ENCODE results near the gene TMEM121. TPM values are rescaled to one million over a fixed set of nuclear protein-coding genes. Genes with fewer than 3 reads are reported as not detected.

The TMEM121 gene
- total RNA-seq, 4 donors from 2014 or later: 0.48 to 0.96 TPM; not detected in 2

DNA sequence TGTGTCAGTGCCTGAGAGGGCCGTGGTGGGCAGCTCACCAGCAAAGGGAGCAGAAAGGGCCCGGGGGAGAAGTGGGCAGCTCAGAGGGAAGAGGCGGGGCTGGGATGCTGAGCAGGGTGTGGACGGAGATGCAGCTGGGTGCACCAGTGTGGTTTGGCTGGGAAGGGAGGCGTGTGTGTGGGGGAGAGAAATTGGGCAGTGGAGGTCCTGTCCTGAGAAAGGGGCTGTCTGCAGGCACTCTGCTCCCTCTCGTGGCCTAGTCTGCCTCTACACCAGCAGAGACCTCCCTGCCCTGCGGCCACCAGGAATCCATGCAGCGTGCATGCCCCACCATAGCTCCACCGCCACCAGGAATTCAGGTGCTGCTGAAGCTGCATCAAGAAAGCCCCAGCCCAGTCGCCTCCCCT is 6.4 kb downstream of the TMEM121 start:
- Histone ChIP-seq H3K4me3 (no peak overlapping the region), H3K4me1 (peaks cover 3 to 23% (median 17%) of the 10 kb centered on the region in 4 donors), H3K9me3 (no peaks in the 10 kb centered on the region), H3K27me3 (peaks cover 54% of the 10 kb centered on the region), H3K36me3 (no peaks in the 10 kb centered on the region), H3K27ac (no peak overlapping the region)
- no peak for DNase-seq
- intact Hi-C loops (cut with DNase I; ENCODE audit: low total_unique reads) (no loop called here), in situ Hi-C loops (cut with MboI; ENCODE audit: low pct_ligation_motif_present in 1 of 4, low pct_unique_long_range_greater_than_20kb in 1 of 4, low sequenced_read_pairs in 3 of 4) (no loop called here)
- 66 to 80% methylated on average over 2 to 10 of the region's 10 CpGs for WGBS, 2 donors (ENCODE audit: low coverage in 1 of 2)
- TF ChIP-seq CTCF (IDR thresholded peaks at IDR 0.05) (peak in 1 of 5 experiments; percentile 9), EP300 (IDR thresholded peaks at IDR 0.05; ENCODE audit: low read depth) (no peak)

DNA sequence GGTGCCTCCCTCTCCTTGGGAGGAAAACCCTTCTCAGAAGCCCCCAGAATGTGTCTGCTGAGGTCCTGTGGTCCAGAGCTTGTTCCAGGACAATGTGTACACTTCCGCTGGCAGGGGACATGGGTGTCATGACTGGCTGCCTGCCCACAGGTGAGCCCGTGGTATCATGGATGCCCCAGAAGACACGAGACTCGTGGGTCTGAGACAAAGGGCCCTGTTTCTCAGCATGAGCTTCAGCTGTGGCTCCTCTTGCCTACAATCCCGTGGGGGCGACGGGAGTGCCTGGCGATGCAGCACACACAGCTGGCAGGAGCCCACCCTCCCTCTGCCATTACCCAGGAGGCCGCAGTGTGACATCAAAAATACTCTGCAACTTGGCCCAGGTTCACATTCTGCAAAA is 7.0 kb downstream of the TMEM121 start:
- 75% methylated on average over 9 of the region's 9 CpGs; no CpG with 5 or more reads in 1 of the 2 donors for WGBS, 2 donors (ENCODE audit: low coverage in 1 of 2)
- no peak overlapping the region for H3K4me3 ChIP-seq

DNA sequence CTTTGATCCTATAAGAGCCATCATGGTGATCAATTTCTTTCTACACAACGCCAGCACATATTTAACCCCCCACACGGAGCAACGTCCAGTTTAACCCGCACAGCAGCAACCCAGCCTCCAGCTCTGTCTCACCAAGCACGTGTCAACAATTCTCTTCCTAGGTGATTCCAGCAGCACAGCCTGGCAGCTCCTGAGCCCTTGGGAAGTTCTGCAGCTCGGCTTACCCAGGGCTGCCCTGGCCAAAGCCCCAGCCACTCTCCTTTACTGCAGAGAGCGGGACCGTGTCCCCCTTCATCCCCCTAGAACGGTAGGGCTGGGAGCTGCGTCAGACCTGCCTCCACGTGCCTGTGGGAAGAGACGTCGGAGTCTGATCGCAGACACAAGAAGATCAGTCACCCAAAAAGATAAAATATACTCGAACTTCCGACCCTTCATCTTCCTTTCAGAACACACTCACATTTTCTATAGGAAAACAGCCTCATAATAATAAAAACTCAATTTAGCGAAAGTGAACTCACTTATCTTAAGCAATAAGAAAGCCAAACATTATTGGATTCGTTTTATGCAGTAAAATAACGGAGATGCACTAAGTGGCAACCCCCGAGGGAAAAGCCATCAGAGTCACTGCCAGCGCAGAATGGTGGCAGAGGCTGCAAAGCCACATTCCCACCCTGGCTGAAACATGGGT is 7.6 kb downstream of the TMEM121 start:
- no peaks in the 10 kb centered on the region for H3K9me3 ChIP-seq
- no peak overlapping the region for H3K27ac ChIP-seq
- in situ Hi-C loops (cut with MboI; ENCODE audit: low pct_ligation_motif_present in 1 of 4, low pct_unique_long_range_greater_than_20kb in 1 of 4, low sequenced_read_pairs in 3 of 4) (no loop called here), intact Hi-C loops (cut with DNase I; ENCODE audit: low total_unique reads) (no loop called here)
- H3K4me1 ChIP-seq: peaks cover 0 to 12% (median 10%) of the 10 kb centered on the region in 4 donors
- no peaks in the 10 kb centered on the region for H3K36me3 ChIP-seq
- H3K4me3 ChIP-seq: no peak overlapping the region
- no peak for DNase-seq
- peaks cover 46% of the 10 kb centered on the region for H3K27me3 ChIP-seq
- 65 to 66% methylated on average over 6 to 21 of the region's 21 CpGs for WGBS, 2 donors (ENCODE audit: low coverage in 1 of 2)
- TF ChIP-seq POLR2A (IDR thresholded peaks at IDR 0.05): no peak
- no peak for TF ChIP-seq POLR2AphosphoS5 (IDR thresholded peaks at IDR 0.05)
- no peak for TF ChIP-seq EP300 (IDR thresholded peaks at IDR 0.05; ENCODE audit: low read depth)
- no peak for TF ChIP-seq CTCF (IDR thresholded peaks at IDR 0.05)

More for the DNA sequence above, 7.0 kb downstream of the TMEM121 start:
- Histone ChIP-seq H3K27me3 (peaks cover 49% of the 10 kb centered on the region), H3K9me3 (no peaks in the 10 kb centered on the region), H3K36me3 (no peaks in the 10 kb centered on the region), H3K4me1 (peaks cover 0 to 17% (median 13%) of the 10 kb centered on the region in 4 donors), H3K27ac (no peak overlapping the region)
- in situ Hi-C loops (cut with MboI; ENCODE audit: low pct_ligation_motif_present in 1 of 4, low pct_unique_long_range_greater_than_20kb in 1 of 4, low sequenced_read_pairs in 3 of 4): no loop called here
- DNase-seq: no peak
- intact Hi-C loops (cut with DNase I; ENCODE audit: low total_unique reads): no loop called here
- TF ChIP-seq CTCF (IDR thresholded peaks at IDR 0.05) (no peak), POLR2AphosphoS5 (IDR thresholded peaks at IDR 0.05) (no peak)

- H3K27ac ChIP-seq: no peak overlapping the region
- in situ Hi-C loops (cut with MboI; ENCODE audit: low pct_ligation_motif_present in 1 of 4, low pct_unique_long_range_greater_than_20kb in 1 of 4, low sequenced_read_pairs in 3 of 4) (no loop called here), intact Hi-C loops (cut with DNase I; ENCODE audit: low total_unique reads) (no loop called here)
- no peaks in the 10 kb centered on the region for H3K9me3 ChIP-seq
- DNase-seq: no peak
- peaks cover 0 to 5% (median 4%) of the 10 kb centered on the region in 4 donors for H3K4me1 ChIP-seq
- 58% methylated on average over 13 of the region's 13 CpGs; no CpG with 5 or more reads in 1 of the 2 donors for WGBS, 2 donors (ENCODE audit: low coverage in 1 of 2)
- H3K4me3 ChIP-seq: no peak overlapping the region
- TF ChIP-seq CTCF (IDR thresholded peaks at IDR 0.05) (no peak), EP300 (IDR thresholded peaks at IDR 0.05; ENCODE audit: low read depth) (no peak), POLR2A (IDR thresholded peaks at IDR 0.05) (no peak)
- no peaks in the 10 kb centered on the region for H3K36me3 ChIP-seq
- peaks cover 40% of the 10 kb centered on the region for H3K27me3 ChIP-seq
Observed at GRCh38 chr14:105534586-105534985, 8.2 kb downstream of the TMEM121 start.
